H1 (cell line): ENCODE results near the gene COL5A1. TPM values are rescaled to one million over a fixed set of nuclear protein-coding genes. Genes with fewer than 3 reads are reported as not detected.

ENCODE experiments used
- CTCF ChIA-PET: fragments of 300-600 bp; sonication (Branson Sonifier 250); formaldehyde crosslinking; loops from one replicate; lab custom pipeline; 2021; ENCODE audit not compliant: partially characterized antibody; lab: Charles Lee
- POLR2A ChIA-PET: fragments of 300-600 bp; sonication (Branson Sonifier 250); formaldehyde crosslinking; loops from one replicate; lab custom pipeline; 2021; ENCODE audit warnings: inconsistent platforms; ENCODE audit not compliant: partially characterized antibody; lab: Charles Lee
- DNase-seq, 2 experiments: peaks; one replicate each; pipeline versions ENCODE4 v3.0.0 to v3.0.0-alpha.2; 2010 to 2022; ENCODE audit warnings: low spot score in 2 of 2, low read depth in 1 of 2, mixed read lengths in 1 of 2
- FAIRE-seq: peaks from 2 replicates; lab custom pipeline; 2011; peaks lifted over from hg19 to GRCh38; lab: Jason Lieb, UNC
- H2AFZ ChIP-seq: 2 replicates; pipeline ENCODE4 v1.8.1; 2012; ENCODE audit warnings: low read length, inconsistent platforms
- H2AK5ac ChIP-seq: 2 replicates; pipeline ENCODE4 v1.6.1; 2013; ENCODE audit warnings: low read depth, low read length
- H2BK120ac ChIP-seq: replicated peaks from 2 replicates; pipeline ENCODE3; 2013; ENCODE audit warnings: low read depth, low read length, inconsistent platforms
- H2BK12ac ChIP-seq: 2 replicates; pipeline ENCODE4 v1.6.1; 2013; ENCODE audit warnings: low read depth, low read length
- H2BK15ac ChIP-seq: 2 replicates; pipeline ENCODE4 v1.6.1; 2013; ENCODE audit warnings: low read length
- H2BK20ac ChIP-seq: 2 replicates; pipeline ENCODE4 v1.6.1; 2013; ENCODE audit warnings: low read length
- H2BK5ac ChIP-seq: 2 replicates; pipeline ENCODE4 v1.6.1; 2013; ENCODE audit warnings: low read depth, low read length
- H3K14ac ChIP-seq: 2 replicates; pipeline ENCODE4 v1.6.1; 2013; ENCODE audit warnings: inconsistent platforms; ENCODE audit not compliant: insufficient read length
- H3K18ac ChIP-seq: 2 replicates; pipeline ENCODE4 v1.6.1; 2013; ENCODE audit warnings: low read length; ENCODE audit errors: extremely low read depth
- H3K23ac ChIP-seq: 2 replicates; pipeline ENCODE4 v1.6.1; 2013; ENCODE audit warnings: inconsistent platforms; ENCODE audit not compliant: insufficient read length
- H3K23me2 ChIP-seq: 2 replicates; pipeline ENCODE4 v1.6.1; 2013; ENCODE audit warnings: low read depth, low read length
- H3K27ac ChIP-seq: 2 replicates; pipeline ENCODE4 v1.6.1; 2011; ENCODE audit warnings: low read depth, low read length, inconsistent platforms
- H3K27me3 ChIP-seq, 4 experiments: replicated peaks in 1 of 4; 1 replicate in 1 of 4; 2 replicates in 3 of 4; pipeline versions ENCODE4 v1.6.1 to v1.8.1; 2011 to 2013; ENCODE audit warnings: low read length in 3 of 4, mild to moderate bottlenecking in 3 of 4, inconsistent platforms in 2 of 4, mixed read lengths in 2 of 4, moderate library complexity in 1 of 4; ENCODE audit not compliant: control insufficient read depth in 3 of 4, insufficient read depth in 3 of 4; ENCODE audit errors: extremely low read depth in 1 of 4
- H3K36me3 ChIP-seq, 4 experiments: 2 replicates each; pipeline versions ENCODE4 v1.6.1 to v1.8.1; 2011 to 2013; ENCODE audit warnings: mild to moderate bottlenecking in 4 of 4, low read length in 3 of 4, moderate library complexity in 2 of 4, control low read depth in 1 of 4, inconsistent platforms in 1 of 4; ENCODE audit not compliant: insufficient read depth in 4 of 4, control insufficient read depth in 2 of 4
- H3K4ac ChIP-seq: replicated peaks from 2 replicates; pipeline ENCODE3; 2013; ENCODE audit warnings: low read length, low read depth, mixed read lengths, inconsistent platforms; ENCODE audit not compliant: insufficient read length
- H3K4me1 ChIP-seq, 4 experiments: replicated peaks in 1 of 4; 1 replicate in 1 of 4; 2 replicates in 3 of 4; pipeline versions ENCODE4 v1.6.1 to v1.8.1; 2011 to 2013; ENCODE audit warnings: low read length in 3 of 4, inconsistent platforms in 2 of 4, mixed read lengths in 1 of 4; ENCODE audit not compliant: insufficient read depth in 4 of 4, control insufficient read depth in 3 of 4
- H3K4me2 ChIP-seq, 2 experiments: 2 replicates each; pipeline versions ENCODE4 v1.6.1 to v1.8.1; 2011 to 2013; ENCODE audit warnings: low read depth in 2 of 2, low read length in 2 of 2, control low read depth in 1 of 2, inconsistent platforms in 1 of 2, mild to moderate bottlenecking in 1 of 2; ENCODE audit not compliant: insufficient read depth in 1 of 2
- H3K4me3 ChIP-seq, 4 experiments: fragments of 200-600, 300-600 bp in 1 of 4; sonication (generic), shearing (Covaris generic), sonication (Bioruptor Twin) in 1 of 4; 2 replicates each; pipeline versions ENCODE4 v1.5.1 to v1.8.1; 2011 to 2016; ENCODE audit warnings: low read length in 4 of 4, low read depth in 3 of 4, control low read depth in 2 of 4, inconsistent platforms in 2 of 4, mild to moderate bottlenecking in 2 of 4, mixed read lengths in 1 of 4, moderate library complexity in 1 of 4; ENCODE audit not compliant: insufficient read depth in 2 of 4; ENCODE audit errors: extremely low read depth in 1 of 4
- H3K56ac ChIP-seq: replicated peaks from 2 replicates; pipeline ENCODE3; 2013; ENCODE audit warnings: low read depth, mild to moderate bottlenecking, mixed read lengths, low read length, inconsistent platforms; ENCODE audit not compliant: insufficient read length
- H3K79me1 ChIP-seq: 2 replicates; pipeline ENCODE4 v1.6.1; 2013; ENCODE audit warnings: low read depth, low read length, control low read depth
- H3K79me2 ChIP-seq, 2 experiments: 2 replicates each; pipeline versions ENCODE4 v1.6.1 to v1.8.1; 2012 to 2013; ENCODE audit warnings: low read length in 2 of 2, mild to moderate bottlenecking in 2 of 2, inconsistent platforms in 1 of 2; ENCODE audit not compliant: insufficient read depth in 2 of 2, control insufficient read depth in 1 of 2
- H3K9ac ChIP-seq, 4 experiments: replicated peaks in 1 of 4; 1 replicate in 1 of 4; 2 replicates in 3 of 4; pipeline versions ENCODE4 v1.6.1 to v1.8.1; 2011 to 2013; ENCODE audit warnings: low read depth in 3 of 4, low read length in 3 of 4, control low read depth in 2 of 4, mild to moderate bottlenecking in 2 of 4, moderate library complexity in 2 of 4, inconsistent platforms in 1 of 4; ENCODE audit errors: extremely low read depth in 1 of 4
- H3K9me3 ChIP-seq, 2 experiments: 2 replicates each; pipeline versions ENCODE4 v1.6.1 to v1.8.1; 2012 to 2013; ENCODE audit warnings: mild to moderate bottlenecking in 2 of 2, moderate library complexity in 2 of 2, control low read depth in 1 of 2, inconsistent platforms in 1 of 2, low read depth in 1 of 2, low read length in 1 of 2, mixed read lengths in 1 of 2; ENCODE audit not compliant: insufficient read depth in 2 of 2
- H4K20me1 ChIP-seq, 2 experiments: replicated peaks in 1 of 2; 2 replicates each; pipeline versions ENCODE3 to v1.8.1; 2011 to 2013; ENCODE audit warnings: inconsistent platforms in 2 of 2, low read length in 2 of 2, mild to moderate bottlenecking in 1 of 2; ENCODE audit not compliant: insufficient read depth in 2 of 2, control insufficient read depth in 1 of 2
- H4K5ac ChIP-seq: 2 replicates; pipeline ENCODE4 v1.6.1; 2013; ENCODE audit warnings: low read length, low read depth, mixed read lengths, inconsistent platforms; ENCODE audit not compliant: insufficient read length
- H4K8ac ChIP-seq: 2 replicates; pipeline ENCODE4 v1.8.0; 2013; ENCODE audit warnings: mild to moderate bottlenecking, moderate library complexity, low read length, inconsistent platforms; ENCODE audit not compliant: insufficient read depth; ENCODE audit errors: extremely low read depth
- H4K91ac ChIP-seq: replicated peaks from 2 replicates; pipeline ENCODE3; 2013; ENCODE audit warnings: low read length, mixed read lengths, inconsistent platforms; ENCODE audit not compliant: insufficient read length
- CBX5 ChIP-seq: fragments of 300-800, 300-1000 bp; sonication (generic); IDR thresholded peaks from 2 replicates; pipeline ENCODE4 v1.7.1; 2016; ENCODE audit warnings: antibody characterized with exemption, low read length, low read depth
- CEBPB ChIP-seq: IDR thresholded peaks from 2 replicates; pipeline ENCODE4 v1.6.1; 2012; ENCODE audit warnings: low read depth, low read length
- CHD1 ChIP-seq: IDR thresholded peaks from 2 replicates; pipeline ENCODE4 v1.6.1; 2012; ENCODE audit warnings: low read depth, low read length, improper control_type of control experiment
- CREB1 ChIP-seq: IDR thresholded peaks from 2 replicates; pipeline ENCODE4 v1.6.1; 2012; ENCODE audit warnings: inconsistent platforms
- EZH2 ChIP-seq: fragments of 200-600 bp; sonication (generic); IDR thresholded peaks from 2 replicates; pipeline ENCODE4 v1.7.1; 2012; ENCODE audit warnings: low read depth, mild to moderate bottlenecking, moderate library complexity, low read length, inconsistent platforms; ENCODE audit not compliant: severe bottlenecking
- HDAC2 ChIP-seq, 2 experiments: fragments of 300-600 bp in 1 of 2; sonication (generic) in 1 of 2; IDR thresholded peaks; 2 replicates each; pipeline ENCODE4 v1.6.1; 2011 to 2012; ENCODE audit warnings: low read depth in 2 of 2, low read length in 2 of 2, mild to moderate bottlenecking in 2 of 2, moderate library complexity in 2 of 2, borderline replicate concordance in 1 of 2, inconsistent platforms in 1 of 2
- NRF1 ChIP-seq: IDR thresholded peaks from 2 replicates; pipeline ENCODE4 v1.6.1; 2011; ENCODE audit warnings: mild to moderate bottlenecking, low read depth, low read length, improper control_type of control experiment
- PHF8 ChIP-seq: fragments of 200-600 bp; sonication (generic); conservative IDR thresholded peaks from 2 replicates; pipeline ENCODE4 v1.7.1; 2012; ENCODE audit warnings: low read depth, mild to moderate bottlenecking, inconsistent platforms, low read length, moderate library complexity
- TBP ChIP-seq: IDR thresholded peaks from 2 replicates; pipeline ENCODE4 v1.6.1; 2011; ENCODE audit warnings: low read depth, low read length, improper control_type of control experiment
- WGBS, 2 experiments: shearing (Covaris generic) in 1 of 2; methylation state at CpG; one replicate each; pipeline versions ENCODE4 v1.1.6 to v1.1.7; 2013 to 2015; ENCODE audit warnings: low lambda C conversion rate in 2 of 2, mixed read lengths in 2 of 2, inconsistent platforms in 1 of 2, low coverage in 1 of 2, missing lambda C conversion rate in 1 of 2; ENCODE audit not compliant: insufficient replicate concordance in 2 of 2, insufficient coverage in 1 of 2, insufficient read length in 1 of 2; ENCODE audit errors: extremely low coverage in 1 of 2, missing lambda C conversion rate in 1 of 2; 5-methylcytosine and 5-hydroxymethylcytosine counted together
- polyA plus RNA-seq, 7 experiments: library from polyadenylated mRNA; depleted of rRNA in 3 of 7; stranded (reverse) in 5 of 7; unstranded in 2 of 7; fragments of >200 nt in 5 of 7; fragments of 200-250 nt in 2 of 7; gene quantifications; 1 replicate in 5 of 7; 2 replicates in 1 of 7; 4 replicates in 1 of 7; pipeline versions ENCODE4 v1.2.1 to v1.2.3, GENCODE V29; 2011 to 2013; ENCODE audit warnings: missing spikeins in 2 of 7, mixed read lengths in 2 of 7
- total RNA-seq: library from RNA; stranded (reverse); fragmentation: NEBNext Ultra II Directional; extraction: Animal tissue kit (Norgen Biotek cat#: 25700); gene quantifications from 2 replicates; pipeline ENCODE4 v1.2.1, GENCODE V29; 2021

The COL5A1 gene
- total and polyA plus RNA-seq, 2 of the 8 experiments (the other 6 are each of a cell fraction or from before 2014, with no cell fraction given), result 3.8 to 12.0 TPM

DNA sequence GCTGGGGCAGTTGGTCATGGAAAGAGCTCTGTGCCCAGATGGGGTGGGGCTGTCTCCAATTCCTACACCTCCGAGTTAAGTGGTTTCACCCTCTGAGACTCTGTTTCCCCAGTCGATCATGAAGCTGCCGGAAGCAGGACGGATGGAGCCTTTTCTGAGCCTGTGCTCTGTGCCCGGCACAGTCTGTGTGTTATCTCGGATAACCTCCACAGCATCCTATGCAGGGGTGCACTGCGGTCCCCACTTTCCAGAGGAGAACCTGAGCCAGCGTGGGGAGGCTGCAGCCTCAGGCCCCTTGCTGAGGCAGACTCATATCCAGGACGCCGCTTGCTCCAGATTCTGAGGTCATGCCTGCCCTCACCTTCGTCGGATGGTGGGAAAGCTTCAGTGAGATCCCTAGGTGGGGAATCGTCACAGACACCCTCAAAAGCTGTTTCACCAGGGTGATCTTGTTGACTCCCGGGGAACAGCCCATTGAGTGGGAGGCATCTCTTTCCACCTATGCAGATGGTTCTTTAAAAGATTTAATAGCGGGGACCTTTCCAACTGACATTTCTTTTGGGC, 6.9 kb upstream of the COL5A1 start:
- Histone ChIP-seq H3K79me2 (no peaks in the 10 kb centered on the region), H3K18ac (no peak overlapping the region), H3K9ac (no peak overlapping the region), H3K4ac (no peak overlapping the region), H3K4me2 (no peak overlapping the region), H2BK5ac (no peak overlapping the region), H3K4me1 (peaks cover 0 to 3% (median 0%) of the 10 kb centered on the region in 4 experiments; a peak in 2 of 7 replicates), H3K23ac (no peak overlapping the region), H3K27ac (no peak overlapping the region), H3K27me3 (no peaks in the 10 kb centered on the region; a peak in 1 of 7 replicates), H4K5ac (no peak overlapping the region), H2AFZ (no peak overlapping the region), H2BK15ac (no peak overlapping the region), H3K14ac (no peak overlapping the region), H4K20me1 (no peaks in the 10 kb centered on the region), H3K56ac (no peak overlapping the region), H3K36me3 (no peaks in the 10 kb centered on the region), H4K8ac (no peak overlapping the region), H3K23me2 (no peaks in the 10 kb centered on the region; the same call in 1 of the 2 replicates), H2BK20ac (no peak overlapping the region), H4K91ac (no peak overlapping the region), H3K4me3 (no peak overlapping the region), H3K79me1 (no peaks in the 10 kb centered on the region), H2BK120ac (no peak overlapping the region), H3K9me3 (no peaks in the 10 kb centered on the region), H2BK12ac (no peak overlapping the region), H2AK5ac (no peak overlapping the region)
- ChIA-PET CTCF (interaction anchor here (1.2 to 1.3 kb wide), 2 partner anchors 11 to 54 kb away, joined by 4 read pairs; no protein-coding TSS in a partner anchor), POLR2A (no interaction called here)
- 97% methylated on average over 12 of the region's 15 CpGs; no CpG with 5 or more reads in 1 of the 2 experiments for WGBS, 2 experiments
- DNase-seq (no peak), FAIRE-seq (no peak)
- TF ChIP-seq CHD1 (no peak), TBP (no peak), CREB1 (no peak), HDAC2 (IDR thresholded peaks at IDR 0.05; ENCODE audit: borderline replicate concordance in 1 of 2, low read depth in 2 of 2, low read length in 2 of 2) (no peak), NRF1 (no peak), PHF8 (no peak), CEBPB (no peak), EZH2 (no peak), CBX5 (no peak)
